GM23338 (cell line): ENCODE data around the gene FARP1. TPM values are rescaled to one million over a fixed set of nuclear protein-coding genes. Genes with fewer than 3 reads are reported as not detected.
A peak's percentile ranks its signal among the peaks of the same experiment; 100 is the strongest.

Source experiments
- ATAC-seq: fragments of 200-7000 bp; cut with Tn5 transposase; 3 replicates; pipeline ENCODE4 v1.9.1; 2020
- DNase-seq: peaks from one replicate; pipeline ENCODE4 v3.0.0-alpha.2; 2015; ENCODE audit warnings: low spot score
- H2AFZ ChIP-seq: fragments of 200-600 bp; sonication (generic); 2 replicates; pipeline ENCODE4 v1.8.0; 2016; ENCODE audit warnings: antibody characterized with exemption, mild to moderate bottlenecking, moderate library complexity
- H3F3A ChIP-seq: fragments of 200-600 bp; sonication (generic); replicated peaks from 2 replicates; pipeline ENCODE4 v1.8.0; 2017; ENCODE audit warnings: antibody characterized with exemption, mixed run types, low read depth
- H3K27ac ChIP-seq: fragments of 200-600 bp; sonication (generic); 2 replicates; pipeline ENCODE4 v1.6.1; 2016; ENCODE audit warnings: low read depth
- H3K27me3 ChIP-seq: fragments of 200-600 bp; sonication (generic); 2 replicates; pipeline ENCODE4 v1.8.0; 2016; ENCODE audit warnings: mild to moderate bottlenecking, mixed run types, moderate library complexity; ENCODE audit not compliant: insufficient read depth
- H3K36me3 ChIP-seq: fragments of 200-600 bp; sonication (generic); 2 replicates; pipeline ENCODE4 v1.8.0; 2016; ENCODE audit warnings: mild to moderate bottlenecking; ENCODE audit not compliant: insufficient read depth
- H3K4me1 ChIP-seq: fragments of 200-600 bp; sonication (generic); 2 replicates; pipeline ENCODE4 v1.8.0; 2016; ENCODE audit warnings: mild to moderate bottlenecking, moderate library complexity; ENCODE audit not compliant: insufficient read depth
- H3K4me2 ChIP-seq: fragments of 200-600 bp; sonication (generic); 2 replicates; pipeline ENCODE4 v1.7.1; 2017; ENCODE audit warnings: mixed run types
- H3K4me3 ChIP-seq: fragments of 200-600 bp; sonication (generic); 2 replicates; pipeline ENCODE4 v1.6.1; 2016; ENCODE audit warnings: mixed run types
- H3K79me2 ChIP-seq: fragments of 200-600 bp; sonication (generic); replicated peaks from 2 replicates; pipeline ENCODE4 v1.8.0; 2017; ENCODE audit warnings: mild to moderate bottlenecking; ENCODE audit not compliant: insufficient read depth
- H3K9me2 ChIP-seq: fragments of 200-600 bp; sonication (generic); 2 replicates; pipeline ENCODE4 v1.8.0; 2017; ENCODE audit not compliant: insufficient read depth
- H4K20me1 ChIP-seq: fragments of 200-600 bp; sonication (generic); replicated peaks from 2 replicates; pipeline ENCODE4 v1.8.0; 2017; ENCODE audit warnings: mild to moderate bottlenecking; ENCODE audit not compliant: insufficient read depth
- H3K27ac Mint-ChIP-seq: 2 replicates; pipeline ENCODE4 v1.8.0; 2020; ENCODE audit warnings: inconsistent platforms, mild to moderate bottlenecking, moderate library complexity, mixed read lengths
- H3K27me3 Mint-ChIP-seq: 3 replicates; pipeline ENCODE4 v1.8.0; 2022; ENCODE audit warnings: low read depth, mild to moderate bottlenecking, moderate library complexity, mixed read lengths, inconsistent platforms; ENCODE audit not compliant: insufficient read depth, poor library complexity
- H3K36me3 Mint-ChIP-seq: 3 replicates; pipeline ENCODE4 v1.8.0; 2021; ENCODE audit warnings: low read depth, mild to moderate bottlenecking, inconsistent platforms, moderate library complexity, mixed read lengths
- H3K4me1 Mint-ChIP-seq: 3 replicates; pipeline ENCODE4 v1.8.0; 2020; ENCODE audit warnings: mild to moderate bottlenecking, inconsistent platforms, mixed read lengths
- H3K4me3 Mint-ChIP-seq: 3 replicates; pipeline ENCODE4 v1.8.0; 2021; ENCODE audit warnings: moderate library complexity, mild to moderate bottlenecking, inconsistent platforms, mixed read lengths
- H3K9me3 Mint-ChIP-seq: 3 replicates; pipeline ENCODE4 v1.8.0; 2020; ENCODE audit warnings: moderate library complexity, mild to moderate bottlenecking, inconsistent platforms, mixed read lengths
- CREB1 ChIP-seq: fragments of 250-450 bp; sonication (Bioruptor Pico); IDR thresholded peaks from 2 replicates; pipeline ENCODE4 v1.5.0; 2020; ENCODE audit warnings: low read depth, mild to moderate bottlenecking, moderate library complexity
- CTCF ChIP-seq, 2 experiments: fragments of 200-600 bp in 1 of 2; sonication (generic) in 1 of 2; conservative IDR thresholded peaks; 2 replicates each; pipeline versions ENCODE4 v1.5.1 to v1.6.1; 2016 to 2017; ENCODE audit warnings: antibody characterized with exemption in 2 of 2, low read depth in 2 of 2, mild to moderate bottlenecking in 2 of 2, moderate library complexity in 1 of 2
- ETS1 ChIP-seq: IDR thresholded peaks from 2 replicates; pipeline ENCODE4 v1.6.1; 2016; ENCODE audit warnings: antibody characterized with exemption
- EZH2 ChIP-seq: fragments of 200-600 bp; sonication (generic); IDR thresholded peaks from one replicate; pipeline ENCODE4 v1.8.0; 2017; ENCODE audit warnings: antibody characterized with exemption, mild to moderate bottlenecking, low read depth; ENCODE audit not compliant: unreplicated experiment
- JUNB ChIP-seq: IDR thresholded peaks from one replicate; pipeline ENCODE4 v1.6.1; 2016; ENCODE audit warnings: antibody characterized with exemption; ENCODE audit not compliant: unreplicated experiment
- NANOG ChIP-seq: IDR thresholded peaks from 2 replicates; pipeline ENCODE4 v1.6.1; 2016; ENCODE audit warnings: antibody characterized with exemption, borderline replicate concordance
- REST ChIP-seq: IDR thresholded peaks from one replicate; pipeline ENCODE4 v1.6.1; 2018; ENCODE audit warnings: antibody characterized with exemption; ENCODE audit not compliant: unreplicated experiment
- STAT1 ChIP-seq: IDR thresholded peaks from one replicate; pipeline ENCODE4 v1.6.1; 2016; ENCODE audit warnings: antibody characterized with exemption; ENCODE audit not compliant: unreplicated experiment
- ZNF114 ChIP-seq: fragments of 250-450 bp; sonication (Bioruptor Pico); IDR thresholded peaks from 2 replicates; pipeline ENCODE4 v1.5.0; 2020; ENCODE audit warnings: mild to moderate bottlenecking, moderate library complexity
- polyA plus RNA-seq: library from polyadenylated mRNA; unstranded; fragments of >200 nt; fragmentation: Nextera tagmentation; extraction: Ambion mirVana; gene quantifications from 2 replicates; pipeline ENCODE4 v1.2.1, GENCODE V29; 2016
- total RNA-seq: library from RNA; depleted of rRNA; stranded (reverse); fragments of >200 nt; shearing (Covaris generic); gene quantifications from 2 replicates; pipeline ENCODE4 v1.2.3, GENCODE V29; 2014

Gene FARP1
- total and polyA plus RNA-seq, 2 experiments from 2014 or later, result 53.6 to 82.5 TPM

GRCh38 chr13:98473788-98474144, 330.9 kb downstream of the FARP1 start:
- H3K27me3 ChIP-seq, result no peaks in the 10 kb centered on the region
- H3K4me3 ChIP-seq, result no peak overlapping the region
- no peak for ATAC-seq
- Mint-ChIP-seq H3K36me3 (peaks cover 42% of the 10 kb centered on the region), H3K27ac (peak overlapping the region; percentile 70; the same call in 1 of the 2 replicates), H3K4me3 (no peak overlapping the region; the same call in 2 of the 3 replicates), H3K4me1 (peaks cover 46% of the 10 kb centered on the region), H3K27me3 (peaks cover 2% of the 10 kb centered on the region), H3K9me3 (no peaks in the 10 kb centered on the region)
- H2AFZ ChIP-seq, result no peak overlapping the region
- no peak for DNase-seq
- TF ChIP-seq CTCF (conservative IDR thresholded peaks at IDR 0.05; ENCODE audit: low read depth in 2 of 2), result no peak
- H4K20me1 ChIP-seq, result peaks cover 23% of the 10 kb centered on the region
- H3K79me2 ChIP-seq, result peaks cover 71% of the 10 kb centered on the region
- no peaks in the 10 kb centered on the region for H3K9me2 ChIP-seq
- H3K4me1 ChIP-seq, result peaks cover 33% of the 10 kb centered on the region
- H3K36me3 ChIP-seq, result no peaks in the 10 kb centered on the region; the same call in 1 of the 2 replicates
- H3F3A ChIP-seq, result peaks cover 8% of the 10 kb centered on the region
- H3K27ac ChIP-seq, result no peak overlapping the region
- no peak overlapping the region for H3K4me2 ChIP-seq

GRCh38 chr13:98474292-98474691, 331.4 kb downstream of the FARP1 start:
- no peak for DNase-seq
- Histone ChIP-seq H3K27ac (no peak overlapping the region), H3K4me2 (no peak overlapping the region), H2AFZ (no peak overlapping the region), H3K9me2 (no peaks in the 10 kb centered on the region), H4K20me1 (peaks cover 24% of the 10 kb centered on the region), H3K79me2 (peaks cover 76% of the 10 kb centered on the region), H3K27me3 (no peaks in the 10 kb centered on the region), H3K4me1 (peaks cover 39% of the 10 kb centered on the region), H3F3A (peaks cover 8% of the 10 kb centered on the region), H3K36me3 (no peaks in the 10 kb centered on the region; the same call in 1 of the 2 replicates), H3K4me3 (no peak overlapping the region)
- H3K9me3 Mint-ChIP-seq, result no peaks in the 10 kb centered on the region
- peaks cover 50% of the 10 kb centered on the region for H3K4me1 Mint-ChIP-seq
- H3K4me3 Mint-ChIP-seq, result no peak overlapping the region
- peaks cover 42% of the 10 kb centered on the region for H3K36me3 Mint-ChIP-seq
- no peak for ATAC-seq
- peaks cover 2% of the 10 kb centered on the region for H3K27me3 Mint-ChIP-seq
- peak overlapping the region; percentile 70; the same call in 1 of the 2 replicates for H3K27ac Mint-ChIP-seq
- no peak for TF ChIP-seq NANOG
- TF ChIP-seq CTCF (conservative IDR thresholded peaks at IDR 0.05; ENCODE audit: low read depth in 2 of 2), result no peak; a peak in 1 of 4 replicates
- no peak for TF ChIP-seq ETS1
- TF ChIP-seq EZH2, result no peak
- no peak for TF ChIP-seq ZNF114 (CRISPR knock-in tag)
- no peak for TF ChIP-seq CREB1 (CRISPR knock-in tag)
- no peak for TF ChIP-seq JUNB
- no peak for TF ChIP-seq STAT1
- no peak for TF ChIP-seq REST
